GM23338 (cell line): ENCODE measurements around the gene OCA2. TPM values are rescaled to one million over a fixed set of nuclear protein-coding genes. Genes with fewer than 3 reads are reported as not detected.

Experiments used
- ATAC-seq: fragments of 200-7000 bp; cut with Tn5 transposase; 3 replicates; pipeline ENCODE4 v1.9.1; 2020
- DNase-seq: peaks from one replicate; pipeline ENCODE4 v3.0.0-alpha.2; 2015; ENCODE audit warnings: low spot score
- H2AFZ ChIP-seq: fragments of 200-600 bp; sonication (generic); 2 replicates; pipeline ENCODE4 v1.8.0; 2016; ENCODE audit warnings: antibody characterized with exemption, mild to moderate bottlenecking, moderate library complexity
- H3F3A ChIP-seq: fragments of 200-600 bp; sonication (generic); replicated peaks from 2 replicates; pipeline ENCODE4 v1.8.0; 2017; ENCODE audit warnings: antibody characterized with exemption, mixed run types, low read depth
- H3K27ac ChIP-seq: fragments of 200-600 bp; sonication (generic); 2 replicates; pipeline ENCODE4 v1.6.1; 2016; ENCODE audit warnings: low read depth
- H3K27me3 ChIP-seq: fragments of 200-600 bp; sonication (generic); 2 replicates; pipeline ENCODE4 v1.8.0; 2016; ENCODE audit warnings: mild to moderate bottlenecking, mixed run types, moderate library complexity; ENCODE audit not compliant: insufficient read depth
- H3K36me3 ChIP-seq: fragments of 200-600 bp; sonication (generic); 2 replicates; pipeline ENCODE4 v1.8.0; 2016; ENCODE audit warnings: mild to moderate bottlenecking; ENCODE audit not compliant: insufficient read depth
- H3K4me1 ChIP-seq: fragments of 200-600 bp; sonication (generic); 2 replicates; pipeline ENCODE4 v1.8.0; 2016; ENCODE audit warnings: mild to moderate bottlenecking, moderate library complexity; ENCODE audit not compliant: insufficient read depth
- H3K4me2 ChIP-seq: fragments of 200-600 bp; sonication (generic); 2 replicates; pipeline ENCODE4 v1.7.1; 2017; ENCODE audit warnings: mixed run types
- H3K4me3 ChIP-seq: fragments of 200-600 bp; sonication (generic); 2 replicates; pipeline ENCODE4 v1.6.1; 2016; ENCODE audit warnings: mixed run types
- H3K79me2 ChIP-seq: fragments of 200-600 bp; sonication (generic); replicated peaks from 2 replicates; pipeline ENCODE4 v1.8.0; 2017; ENCODE audit warnings: mild to moderate bottlenecking; ENCODE audit not compliant: insufficient read depth
- H3K9me2 ChIP-seq: fragments of 200-600 bp; sonication (generic); 2 replicates; pipeline ENCODE4 v1.8.0; 2017; ENCODE audit not compliant: insufficient read depth
- H4K20me1 ChIP-seq: fragments of 200-600 bp; sonication (generic); replicated peaks from 2 replicates; pipeline ENCODE4 v1.8.0; 2017; ENCODE audit warnings: mild to moderate bottlenecking; ENCODE audit not compliant: insufficient read depth
- H3K27ac Mint-ChIP-seq: 2 replicates; pipeline ENCODE4 v1.8.0; 2020; ENCODE audit warnings: inconsistent platforms, mild to moderate bottlenecking, moderate library complexity, mixed read lengths
- H3K27me3 Mint-ChIP-seq: 3 replicates; pipeline ENCODE4 v1.8.0; 2022; ENCODE audit warnings: low read depth, mild to moderate bottlenecking, moderate library complexity, mixed read lengths, inconsistent platforms; ENCODE audit not compliant: insufficient read depth, poor library complexity
- H3K36me3 Mint-ChIP-seq: 3 replicates; pipeline ENCODE4 v1.8.0; 2021; ENCODE audit warnings: low read depth, mild to moderate bottlenecking, inconsistent platforms, moderate library complexity, mixed read lengths
- H3K4me1 Mint-ChIP-seq: 3 replicates; pipeline ENCODE4 v1.8.0; 2020; ENCODE audit warnings: mild to moderate bottlenecking, inconsistent platforms, mixed read lengths
- H3K4me3 Mint-ChIP-seq: 3 replicates; pipeline ENCODE4 v1.8.0; 2021; ENCODE audit warnings: moderate library complexity, mild to moderate bottlenecking, inconsistent platforms, mixed read lengths
- H3K9me3 Mint-ChIP-seq: 3 replicates; pipeline ENCODE4 v1.8.0; 2020; ENCODE audit warnings: moderate library complexity, mild to moderate bottlenecking, inconsistent platforms, mixed read lengths
- EZH2 ChIP-seq: fragments of 200-600 bp; sonication (generic); IDR thresholded peaks from one replicate; pipeline ENCODE4 v1.8.0; 2017; ENCODE audit warnings: antibody characterized with exemption, mild to moderate bottlenecking, low read depth; ENCODE audit not compliant: unreplicated experiment
- EZH2phosphoT487 ChIP-seq: fragments of 200-600 bp; sonication (generic); IDR thresholded peaks from one replicate; pipeline ENCODE4 v1.8.1; 2018; ENCODE audit warnings: antibody characterized with exemption; ENCODE audit not compliant: unreplicated experiment
- NANOG ChIP-seq: IDR thresholded peaks from 2 replicates; pipeline ENCODE4 v1.6.1; 2016; ENCODE audit warnings: antibody characterized with exemption, borderline replicate concordance
- STAT1 ChIP-seq: IDR thresholded peaks from one replicate; pipeline ENCODE4 v1.6.1; 2016; ENCODE audit warnings: antibody characterized with exemption; ENCODE audit not compliant: unreplicated experiment
- polyA plus RNA-seq: library from polyadenylated mRNA; unstranded; fragments of >200 nt; fragmentation: Nextera tagmentation; extraction: Ambion mirVana; gene quantifications from 2 replicates; pipeline ENCODE4 v1.2.1, GENCODE V29; 2016
- total RNA-seq: library from RNA; depleted of rRNA; stranded (reverse); fragments of >200 nt; shearing (Covaris generic); gene quantifications from 2 replicates; pipeline ENCODE4 v1.2.3, GENCODE V29; 2014
- TF ChIP-seq, protein P1 (sequence below): IDR thresholded peaks from one replicate; pipeline ENCODE4 v1.6.1; 2018; ENCODE audit warnings: antibody characterized with exemption; ENCODE audit not compliant: unreplicated experiment
- TF ChIP-seq, protein P2 (sequence below): IDR thresholded peaks from 2 replicates; pipeline ENCODE4 v1.6.1; 2016; ENCODE audit warnings: antibody characterized with exemption

Gene OCA2
- total and polyA plus RNA-seq, 2 experiments from 2014 or later = 0.40 to 0.69 TPM

DNA sequence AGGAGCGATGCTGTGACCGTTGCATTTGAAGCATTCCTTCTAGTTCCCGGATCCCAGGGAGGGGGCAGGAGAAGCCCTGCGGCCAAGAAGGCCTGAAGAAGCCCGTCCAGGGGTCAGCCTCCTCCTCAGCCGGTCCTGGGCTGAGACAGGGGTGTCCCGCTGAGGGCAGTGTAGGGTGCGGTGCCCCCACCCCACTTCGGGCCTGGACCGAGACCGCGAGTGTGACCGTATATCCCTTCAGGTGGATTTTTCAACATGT is 2.8 kb downstream of the OCA2 start (continued):
- TF ChIP-seq, protein P1, sequence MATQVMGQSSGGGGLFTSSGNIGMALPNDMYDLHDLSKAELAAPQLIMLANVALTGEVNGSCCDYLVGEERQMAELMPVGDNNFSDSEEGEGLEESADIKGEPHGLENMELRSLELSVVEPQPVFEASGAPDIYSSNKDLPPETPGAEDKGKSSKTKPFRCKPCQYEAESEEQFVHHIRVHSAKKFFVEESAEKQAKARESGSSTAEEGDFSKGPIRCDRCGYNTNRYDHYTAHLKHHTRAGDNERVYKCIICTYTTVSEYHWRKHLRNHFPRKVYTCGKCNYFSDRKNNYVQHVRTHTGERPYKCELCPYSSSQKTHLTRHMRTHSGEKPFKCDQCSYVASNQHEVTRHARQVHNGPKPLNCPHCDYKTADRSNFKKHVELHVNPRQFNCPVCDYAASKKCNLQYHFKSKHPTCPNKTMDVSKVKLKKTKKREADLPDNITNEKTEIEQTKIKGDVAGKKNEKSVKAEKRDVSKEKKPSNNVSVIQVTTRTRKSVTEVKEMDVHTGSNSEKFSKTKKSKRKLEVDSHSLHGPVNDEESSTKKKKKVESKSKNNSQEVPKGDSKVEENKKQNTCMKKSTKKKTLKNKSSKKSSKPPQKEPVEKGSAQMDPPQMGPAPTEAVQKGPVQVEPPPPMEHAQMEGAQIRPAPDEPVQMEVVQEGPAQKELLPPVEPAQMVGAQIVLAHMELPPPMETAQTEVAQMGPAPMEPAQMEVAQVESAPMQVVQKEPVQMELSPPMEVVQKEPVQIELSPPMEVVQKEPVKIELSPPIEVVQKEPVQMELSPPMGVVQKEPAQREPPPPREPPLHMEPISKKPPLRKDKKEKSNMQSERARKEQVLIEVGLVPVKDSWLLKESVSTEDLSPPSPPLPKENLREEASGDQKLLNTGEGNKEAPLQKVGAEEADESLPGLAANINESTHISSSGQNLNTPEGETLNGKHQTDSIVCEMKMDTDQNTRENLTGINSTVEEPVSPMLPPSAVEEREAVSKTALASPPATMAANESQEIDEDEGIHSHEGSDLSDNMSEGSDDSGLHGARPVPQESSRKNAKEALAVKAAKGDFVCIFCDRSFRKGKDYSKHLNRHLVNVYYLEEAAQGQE = no peak

DNA sequence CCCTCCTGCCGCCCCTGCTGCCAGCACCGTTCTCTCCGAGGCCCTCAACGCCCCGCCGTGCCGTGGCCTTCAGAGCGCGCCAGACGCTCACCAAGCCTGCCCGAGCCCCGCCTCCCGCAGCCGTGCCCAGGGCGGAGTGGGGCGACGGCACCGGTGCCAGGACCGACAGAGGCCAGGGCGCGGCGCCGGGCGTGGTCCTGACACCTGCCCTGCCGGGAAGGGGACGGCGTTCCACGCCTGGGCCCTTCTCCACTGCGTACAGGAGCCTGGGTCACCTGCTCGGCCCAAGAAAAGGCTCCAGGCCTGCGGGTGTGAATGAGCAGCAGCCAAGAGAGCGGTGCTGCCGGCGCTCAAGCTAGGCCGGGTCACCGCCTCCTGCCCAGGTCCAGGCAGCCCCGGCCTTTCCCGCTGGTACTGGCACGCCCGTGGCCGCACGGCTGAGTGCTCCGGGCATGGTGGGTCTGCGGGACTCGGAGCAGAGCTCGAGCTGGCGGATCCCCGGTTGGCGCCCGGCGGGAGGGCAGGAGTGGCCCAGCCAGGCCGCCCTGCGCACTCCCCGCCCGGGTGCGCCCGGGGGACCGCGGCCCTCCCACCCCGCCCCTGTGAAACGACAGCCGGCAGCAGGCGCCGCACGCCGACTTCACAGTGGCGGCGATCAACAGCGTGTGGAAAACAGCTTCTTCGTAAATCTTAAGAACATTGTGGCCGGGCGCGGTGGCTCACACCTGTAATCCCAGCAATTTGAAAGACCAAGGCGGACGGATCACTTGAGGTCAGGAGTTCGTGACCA is 4.2 kb downstream of the OCA2 start:
- Histone ChIP-seq H3K4me1 (peaks cover 10% of the 10 kb centered on the region), H3K9me2 (no peaks in the 10 kb centered on the region), H2AFZ (peak overlapping the region; percentile 92), H3K79me2 (no peaks in the 10 kb centered on the region), H4K20me1 (no peaks in the 10 kb centered on the region; the same call in 1 of the 2 replicates), H3K36me3 (no peaks in the 10 kb centered on the region; the same call in 1 of the 2 replicates), H3K27ac (no peak overlapping the region), H3K4me2 (peak overlapping the region; percentile 98), H3F3A (no peaks in the 10 kb centered on the region), H3K27me3 (peaks cover 83% of the 10 kb centered on the region), H3K4me3 (peak overlapping the region; percentile 74)
- Mint-ChIP-seq H3K9me3 (peaks cover 18% of the 10 kb centered on the region; the same call in 2 of the 3 replicates), H3K27me3 (peaks cover 69% of the 10 kb centered on the region), H3K27ac (no peak overlapping the region), H3K4me1 (peaks cover 20% of the 10 kb centered on the region), H3K4me3 (peak overlapping the region; percentile 79), H3K36me3 (no peaks in the 10 kb centered on the region; the same call in 2 of the 3 replicates)
- ATAC-seq (peak; percentile 15), DNase-seq (peak; percentile 63)
- TF ChIP-seq, protein P2, sequence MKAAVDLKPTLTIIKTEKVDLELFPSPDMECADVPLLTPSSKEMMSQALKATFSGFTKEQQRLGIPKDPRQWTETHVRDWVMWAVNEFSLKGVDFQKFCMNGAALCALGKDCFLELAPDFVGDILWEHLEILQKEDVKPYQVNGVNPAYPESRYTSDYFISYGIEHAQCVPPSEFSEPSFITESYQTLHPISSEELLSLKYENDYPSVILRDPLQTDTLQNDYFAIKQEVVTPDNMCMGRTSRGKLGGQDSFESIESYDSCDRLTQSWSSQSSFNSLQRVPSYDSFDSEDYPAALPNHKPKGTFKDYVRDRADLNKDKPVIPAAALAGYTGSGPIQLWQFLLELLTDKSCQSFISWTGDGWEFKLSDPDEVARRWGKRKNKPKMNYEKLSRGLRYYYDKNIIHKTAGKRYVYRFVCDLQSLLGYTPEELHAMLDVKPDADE = no peak
- TF ChIP-seq STAT1 (no peak), EZH2 (peak; percentile 62)

DNA sequence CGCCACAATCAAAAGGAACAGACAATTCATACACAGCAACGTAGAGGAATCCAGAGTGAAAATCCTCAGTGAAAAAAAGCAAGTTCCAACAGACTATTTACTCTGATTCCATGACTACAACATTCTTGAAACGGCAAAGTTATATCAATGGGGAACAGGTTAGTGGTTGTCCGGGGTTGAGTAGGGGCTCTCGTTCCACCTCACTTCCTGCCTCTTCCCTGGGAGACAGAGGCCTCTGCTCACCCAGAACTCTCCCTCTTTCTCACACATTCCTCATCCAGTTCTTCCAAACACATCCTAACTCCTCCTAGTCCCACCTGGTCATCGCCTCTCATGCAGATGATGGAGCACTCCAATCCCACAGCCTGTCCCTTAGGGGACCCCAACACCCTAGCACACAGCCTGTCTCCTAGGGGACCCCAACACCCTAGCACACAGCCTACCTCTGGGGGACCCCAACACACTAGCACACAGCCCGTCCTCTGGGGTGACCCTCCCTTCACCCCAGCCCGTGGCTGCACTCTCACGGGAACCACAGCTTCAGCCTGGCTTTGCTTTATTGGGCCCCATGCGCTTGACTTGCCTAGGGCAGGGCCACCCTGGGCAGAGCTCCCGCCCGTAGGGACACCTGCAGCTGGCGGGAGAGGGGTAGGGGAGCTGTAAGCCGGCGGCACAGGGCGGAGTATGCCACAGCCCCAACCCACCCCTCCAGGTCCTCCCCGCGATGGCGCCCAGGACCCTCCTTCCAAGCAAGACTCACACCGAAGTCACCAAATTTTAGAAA is 5.2 kb downstream of the OCA2 start:
- Mint-ChIP-seq H3K4me1 (peaks cover 15% of the 10 kb centered on the region), H3K36me3 (no peaks in the 10 kb centered on the region; the same call in 2 of the 3 replicates), H3K9me3 (peaks cover 21% of the 10 kb centered on the region; the same call in 2 of the 3 replicates), H3K4me3 (peak overlapping the region; percentile 41), H3K27me3 (peaks cover 61% of the 10 kb centered on the region), H3K27ac (no peak overlapping the region)
- no peaks in the 10 kb centered on the region for H3K79me2 ChIP-seq
- ATAC-seq (peak; percentile 17), DNase-seq (peak; percentile 44)
- H3K27me3 ChIP-seq = peaks cover 75% of the 10 kb centered on the region
- no peaks in the 10 kb centered on the region; the same call in 1 of the 2 replicates for H3K36me3 ChIP-seq
- H3K27ac ChIP-seq = no peak overlapping the region
- peak overlapping the region; percentile 74 for H3K4me3 ChIP-seq
- H3K4me1 ChIP-seq = peaks cover 10% of the 10 kb centered on the region
- peak overlapping the region; percentile 98 for H3K4me2 ChIP-seq
- H4K20me1 ChIP-seq = no peaks in the 10 kb centered on the region; the same call in 1 of the 2 replicates
- no peaks in the 10 kb centered on the region for H3K9me2 ChIP-seq
- H3F3A ChIP-seq = no peaks in the 10 kb centered on the region
- H2AFZ ChIP-seq = peak overlapping the region; percentile 90
- TF ChIP-seq EZH2 (no peak), EZH2phosphoT487 (no peak), NANOG (no peak)
